Activated T-cell treated with anti-CD3 and anti-CD28 coated beads, Interleukin-2, amount 50 U/mL, for 48 hours (primary cell): ENCODE measurements around the gene THOP1.

Experiments used
- DNase-seq, 2 experiments: peaks; one replicate each; pipeline ENCODE4 v3.0.0-alpha.2; 2020

The THOP1 gene

GRCh38 chr19:2785244-2785997, at the start of gene THOP1:
THOP1 (plus strand) TSS chr19:2785503; CDS start chr19:2785663, 160 bp downstream.
- DNase-seq: peak; percentile 98 to 99

DNA sequence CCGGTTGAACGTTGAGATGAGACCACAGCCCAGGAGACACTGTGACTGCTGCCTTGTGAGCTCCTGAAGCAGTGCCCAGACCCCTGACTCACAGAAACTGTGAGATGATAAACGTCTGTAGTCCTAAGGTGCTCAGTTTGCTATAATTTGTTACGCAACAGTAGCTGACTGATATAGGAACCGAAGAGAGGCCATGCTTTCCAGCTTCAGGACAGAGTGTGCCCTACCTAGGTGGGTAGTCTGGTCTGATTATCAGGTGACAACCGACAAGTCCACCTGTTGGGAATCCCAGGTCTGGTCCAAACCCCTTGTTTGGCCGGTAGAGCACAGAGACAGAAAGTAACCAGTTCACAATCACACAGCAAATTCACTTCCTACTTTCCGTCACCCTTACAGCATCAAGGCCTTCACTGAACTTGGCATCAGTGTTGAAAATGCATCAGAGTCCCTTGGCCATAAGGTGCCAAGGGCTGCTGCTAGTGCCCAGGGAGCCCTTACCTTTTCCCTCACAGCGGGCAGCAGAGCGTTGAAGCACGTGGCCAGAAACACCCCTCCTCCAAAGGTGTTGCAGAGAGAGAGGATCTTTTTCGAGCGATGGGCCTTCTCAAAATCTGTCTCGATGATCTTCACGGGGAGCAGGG, 48.6 kb upstream of the THOP1 start:
- DNase-seq: no peak

DNA sequence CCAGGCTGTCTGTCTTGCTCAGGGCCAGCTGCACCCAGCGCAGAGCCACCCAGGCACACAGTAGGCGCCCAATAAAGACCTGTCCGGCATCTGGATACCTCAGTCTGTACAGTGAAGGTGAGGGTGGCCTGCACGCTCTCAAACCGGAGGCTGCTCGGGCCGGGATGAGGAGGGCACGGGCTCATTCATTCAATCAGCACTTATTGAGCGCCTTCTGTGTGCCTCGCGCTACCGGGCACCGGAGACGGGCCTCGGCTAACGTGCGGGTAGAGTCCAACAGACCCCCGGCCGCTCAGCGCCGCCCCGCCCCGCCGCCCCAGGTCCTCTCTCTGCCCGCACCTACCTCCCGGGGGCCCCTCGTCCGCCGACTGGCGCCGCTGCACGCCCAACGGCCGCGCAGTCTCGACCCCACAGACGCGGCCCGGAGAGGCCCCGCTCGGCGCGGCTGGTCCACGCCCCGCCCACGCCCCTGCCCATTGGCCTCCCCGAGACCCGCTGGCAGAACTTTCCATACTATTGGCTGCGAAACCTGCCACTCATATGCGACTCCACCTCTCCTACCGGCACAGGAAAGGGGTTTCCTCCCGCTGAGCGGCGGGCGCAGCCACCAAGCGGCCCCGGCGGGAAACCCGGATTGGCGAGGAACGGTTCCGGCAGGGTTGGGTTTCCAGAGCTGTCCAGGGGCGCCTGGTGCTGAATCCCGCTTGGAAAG, 45.5 kb upstream of the THOP1 start, which contains the start of gene SLC39A3:
Gene SLC39A3, minus strand, starts transcription at position 416 of the 712 bp plus-strand sequence. CDS start 2,760 bp downstream, outside the sequence.
- DNase-seq: peak; percentile 100

DNA sequence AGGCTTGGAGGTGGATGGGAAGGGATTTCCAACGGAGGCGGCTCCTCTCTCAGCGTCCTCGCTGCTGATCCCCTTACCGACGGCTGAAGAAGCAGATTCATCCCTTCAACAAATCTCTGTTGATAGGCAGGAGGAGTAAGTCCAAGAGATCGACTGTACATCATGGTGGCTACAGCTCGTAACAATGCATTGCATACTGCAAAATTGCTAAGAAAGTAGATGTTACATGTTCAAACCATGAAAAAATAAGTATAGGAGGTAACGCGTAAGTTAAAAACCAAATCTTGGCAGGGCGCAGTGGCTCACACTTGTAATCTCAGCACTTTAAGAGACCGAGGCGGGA, 45.0 kb upstream of the THOP1 start:
- DNase-seq: no peak

GRCh38 chr19:2743099-2743498, 42.2 kb upstream of the THOP1 start:
- DNase-seq: no peak

DNA sequence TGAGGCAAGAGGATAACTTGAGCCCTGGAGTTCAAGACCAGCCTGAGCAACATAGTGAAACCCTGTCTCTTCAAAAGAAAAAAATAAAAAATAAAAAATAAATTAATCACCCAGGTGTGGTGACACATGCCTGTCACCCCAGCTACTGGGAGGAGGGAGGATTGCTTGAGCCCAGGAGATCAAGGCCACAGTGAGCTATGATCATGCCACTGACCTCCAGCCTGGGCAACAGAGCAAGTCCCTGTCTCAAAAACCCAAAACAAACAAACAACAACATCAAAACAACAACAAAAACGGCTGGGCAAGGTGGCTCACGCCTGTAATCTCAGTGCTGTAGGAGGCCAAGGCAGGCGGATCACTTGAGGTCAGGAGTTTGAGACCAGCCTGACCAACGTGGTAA, 41.2 kb upstream of the THOP1 start:
- DNase-seq: no peak

DNA sequence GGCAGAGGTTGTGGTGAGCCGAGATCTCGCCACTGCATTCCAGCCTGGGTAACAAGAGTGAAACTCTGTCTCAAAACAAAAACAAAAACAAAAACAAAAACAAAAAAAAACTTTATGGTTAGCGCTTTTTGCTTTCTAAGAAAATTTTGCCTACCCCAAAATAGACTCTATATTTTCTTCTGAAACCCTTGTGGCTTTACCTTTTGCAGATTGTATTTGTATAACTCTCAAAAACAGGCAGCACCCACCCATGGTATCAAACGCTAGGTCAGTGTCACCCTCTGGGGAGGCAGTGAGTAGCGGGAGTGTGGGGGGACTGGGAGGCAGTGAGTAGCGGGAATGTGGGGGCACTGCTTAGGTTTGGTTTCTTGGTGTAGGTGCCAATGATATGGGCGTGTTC, 38.0 kb upstream of the THOP1 start:
- DNase-seq: no peak

GRCh38 chr19:2750808-2751437, 34.4 kb upstream of the THOP1 start:
- no peak for DNase-seq

GRCh38 chr19:2751438-2751830, 33.9 kb upstream of the THOP1 start:
- DNase-seq: no peak

DNA sequence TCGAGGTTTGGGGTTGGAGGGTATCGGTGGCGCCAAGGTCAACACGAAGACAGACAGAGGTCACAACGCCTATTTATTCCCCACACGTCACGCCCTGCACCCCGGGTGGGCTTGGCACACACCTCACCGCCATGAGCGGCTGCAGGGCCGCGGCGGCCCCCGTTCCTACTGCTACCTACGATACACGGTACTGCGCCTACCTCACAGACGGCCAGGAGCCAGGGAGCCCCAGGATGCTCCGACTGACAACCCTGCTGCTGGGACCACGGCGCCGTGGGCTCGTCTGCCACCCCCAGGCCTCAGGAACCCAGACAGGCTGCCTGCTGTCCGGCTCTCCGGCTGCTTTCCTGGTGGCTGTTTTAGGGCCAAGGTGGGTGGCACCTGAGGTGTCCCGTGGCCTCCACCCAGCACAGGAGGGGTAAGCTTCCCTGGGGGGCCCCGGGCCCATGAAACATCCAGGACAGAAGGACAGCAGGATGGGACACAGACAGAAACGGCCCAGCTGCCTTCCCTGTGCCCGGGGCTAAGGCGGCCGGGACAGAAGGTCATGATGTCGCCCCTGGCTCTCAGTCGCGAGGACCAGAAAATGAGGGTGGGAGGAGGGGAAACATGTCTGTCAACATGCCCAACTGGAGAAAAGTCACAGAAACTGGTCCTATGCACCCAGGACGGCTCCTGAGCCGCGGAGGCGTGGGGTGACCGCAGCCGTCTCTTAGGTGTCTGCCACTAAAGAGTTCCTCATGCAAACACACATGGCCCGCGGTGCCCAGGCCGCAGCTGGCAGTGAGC, 30.4 kb upstream of the THOP1 start:
- no peak for DNase-seq

DNA sequence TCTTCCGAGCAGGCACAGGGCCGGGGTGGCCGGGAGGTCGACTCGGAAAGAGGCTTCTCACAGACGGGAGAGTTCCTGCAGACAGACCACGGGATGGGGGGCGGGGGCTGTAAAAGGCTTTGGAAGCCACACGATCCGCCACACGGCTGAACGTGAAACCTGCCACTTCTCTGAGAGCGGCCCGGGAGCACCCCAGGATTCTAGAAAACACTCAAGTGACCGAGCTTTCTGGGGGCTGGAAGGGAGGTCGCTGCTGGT, 29.9 kb upstream of the THOP1 start:
- DNase-seq: no peak

DNA sequence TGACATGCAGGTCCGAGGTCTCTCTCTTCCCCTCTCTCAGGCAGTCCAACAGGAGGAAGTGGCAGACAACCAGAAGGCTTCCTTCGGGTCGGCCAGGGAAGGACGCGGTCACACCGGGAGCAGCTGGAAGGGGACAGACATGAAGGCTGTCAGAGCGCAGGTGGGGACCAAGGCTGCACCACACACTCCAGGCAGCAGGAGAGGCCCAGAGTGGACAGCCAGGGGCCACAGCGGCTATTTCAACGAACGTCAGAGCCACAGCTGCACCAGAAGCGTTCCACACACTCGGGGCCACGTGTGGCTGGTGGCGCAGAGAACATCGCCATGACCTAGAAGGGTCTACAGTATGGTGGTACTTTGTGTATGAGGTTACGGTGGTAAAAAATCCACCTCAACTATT, 29.5 kb upstream of the THOP1 start:
- no peak for DNase-seq

GRCh38 chr19:2756477-2756876, 28.8 kb upstream of the THOP1 start:
- DNase-seq: no peak

DNA sequence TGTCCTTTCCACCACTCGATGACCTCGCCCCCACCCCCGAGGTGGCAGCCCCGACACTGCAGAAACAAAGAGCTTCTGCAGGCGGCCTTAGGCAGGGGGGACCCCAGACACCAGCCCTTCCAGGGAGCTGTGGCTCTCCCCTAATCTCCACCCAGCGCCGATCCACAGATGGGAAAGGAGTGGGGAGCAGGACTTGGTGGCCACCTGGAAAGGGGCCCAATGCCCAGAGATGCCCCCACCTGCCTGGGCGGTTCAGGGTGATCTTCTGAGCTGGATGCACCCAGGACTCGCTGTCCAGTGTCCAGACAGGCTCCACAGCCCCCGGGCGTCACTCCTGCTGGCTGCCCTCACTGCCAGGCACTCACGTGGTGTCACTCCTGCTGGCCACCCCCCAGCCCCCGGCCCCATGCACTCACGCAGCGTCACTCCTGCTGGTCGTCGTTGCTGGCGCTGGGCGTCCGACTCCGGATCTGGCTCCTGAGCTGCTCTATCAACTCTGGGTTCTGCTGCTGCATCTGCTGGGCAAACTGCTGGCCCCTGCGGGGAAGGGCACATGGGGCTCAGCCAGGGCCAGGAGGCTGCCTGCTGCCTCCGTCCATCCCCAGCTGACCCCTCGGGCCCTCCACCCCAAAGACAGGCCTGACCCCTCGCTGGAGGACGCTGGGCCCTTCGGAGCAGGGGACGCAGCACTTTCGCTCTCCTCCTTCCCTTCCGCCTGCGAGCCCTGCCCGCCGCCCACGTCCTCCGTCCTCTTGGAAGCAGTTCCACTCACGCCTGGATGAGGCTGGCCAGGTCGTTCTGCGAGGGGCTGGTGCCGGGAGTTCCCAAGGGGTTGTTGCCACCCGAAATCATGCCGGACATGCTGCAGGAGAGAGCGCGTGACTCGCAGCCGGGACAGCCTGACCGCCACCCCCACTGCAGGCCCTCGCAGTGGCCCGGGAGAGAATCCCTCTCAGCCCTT, 28.1 kb upstream of the THOP1 start:
- no peak for DNase-seq

- no peak for DNase-seq
Observed at GRCh38 chr19:2758601-2759313, 26.5 kb upstream of the THOP1 start.

DNA sequence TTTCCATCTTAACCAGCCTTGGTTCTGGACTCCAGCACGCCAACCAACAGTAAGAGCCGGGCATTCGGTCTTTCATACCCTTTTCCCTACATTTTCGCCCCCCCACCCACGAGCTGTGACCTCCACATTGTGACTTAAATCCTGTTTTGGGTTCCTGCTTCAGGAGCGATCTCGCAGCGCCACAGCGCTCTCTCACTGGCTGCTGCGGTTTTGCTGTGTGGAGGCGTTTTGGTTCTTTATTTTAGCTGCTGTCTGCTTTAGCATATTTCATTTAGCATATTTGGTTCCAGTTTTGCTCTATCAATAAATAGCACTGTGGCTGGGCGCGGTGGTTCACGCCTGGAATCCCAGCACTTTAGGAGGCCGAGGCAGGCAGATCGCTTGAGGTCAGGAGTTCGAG, 25.9 kb upstream of the THOP1 start:
- DNase-seq: no peak

DNA sequence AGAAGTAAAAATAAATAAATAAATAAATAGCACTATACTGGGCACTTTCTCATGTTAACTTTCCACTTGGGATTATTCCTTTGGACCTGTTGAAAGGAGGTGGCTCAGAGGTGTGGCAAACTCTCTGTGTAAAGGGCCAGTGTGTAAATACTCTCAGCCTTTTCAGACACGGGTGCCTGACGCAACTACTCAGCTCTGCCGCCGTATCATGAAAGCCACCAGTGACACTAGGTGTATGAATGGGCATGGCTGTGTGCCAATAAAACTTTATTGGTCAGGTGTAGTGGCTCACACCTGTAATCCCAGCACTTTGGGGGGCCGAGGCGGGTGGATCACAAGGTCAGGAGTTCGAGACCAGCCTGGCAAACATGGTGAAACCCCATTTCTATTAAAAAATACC, 25.3 kb upstream of the THOP1 start:
- DNase-seq: no peak

GRCh38 chr19:2761309-2761677, 24.0 kb upstream of the THOP1 start:
- DNase-seq: no peak

DNA sequence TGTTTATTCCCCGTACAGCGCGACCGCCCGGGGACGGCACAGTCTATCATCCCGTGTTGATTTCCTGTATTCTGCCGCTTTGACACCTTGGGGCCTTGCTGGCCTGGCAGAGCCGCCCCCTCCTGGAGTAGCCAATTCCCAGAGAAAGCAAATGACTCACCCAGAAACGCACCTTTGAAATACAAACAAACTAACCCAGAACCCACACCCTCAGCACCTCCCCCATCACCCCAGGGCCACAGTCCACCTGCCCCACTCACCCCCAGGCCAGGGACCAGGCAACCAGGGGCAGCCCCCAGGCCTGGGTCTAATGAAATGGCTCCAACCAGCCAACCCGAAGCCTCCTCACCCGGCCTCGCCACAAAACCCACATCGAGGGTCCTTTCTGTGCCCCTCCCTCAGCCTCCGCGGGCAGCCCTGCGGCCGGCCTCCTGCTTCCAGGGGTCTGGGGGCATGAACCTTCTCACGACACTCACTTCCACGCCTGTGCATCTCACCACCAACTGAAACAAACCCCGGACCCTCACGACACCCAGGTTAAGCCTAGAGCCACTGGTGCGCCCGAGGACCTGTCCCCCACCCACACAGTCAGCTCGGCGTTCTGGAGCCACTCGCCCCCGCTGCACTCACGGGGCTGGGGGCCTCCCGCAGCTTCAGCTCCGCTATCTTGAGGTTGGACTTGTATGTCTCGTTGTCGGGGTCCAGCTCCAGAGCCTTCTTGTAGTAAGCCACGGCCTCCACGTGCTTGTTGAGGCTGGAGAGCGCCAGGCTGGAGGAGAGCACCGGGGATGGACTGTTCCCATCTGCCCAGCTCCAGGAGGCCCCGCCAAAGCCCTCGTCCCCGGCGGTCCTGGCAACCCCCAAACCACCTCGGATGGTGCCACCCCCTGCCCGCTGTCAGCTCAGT, 23.2 kb upstream of the THOP1 start:
- no peak for DNase-seq
